Measurements from ENCODE around the gene PIK3C3. TPM values are rescaled to one million over a fixed set of nuclear protein-coding genes. Genes with fewer than 3 reads are reported as not detected.

The PIK3C3 gene
- polyA plus RNA-seq, 1 of the 3 experiments (the other 2 are of a cell fraction) = 26.9 TPM

DNA sequence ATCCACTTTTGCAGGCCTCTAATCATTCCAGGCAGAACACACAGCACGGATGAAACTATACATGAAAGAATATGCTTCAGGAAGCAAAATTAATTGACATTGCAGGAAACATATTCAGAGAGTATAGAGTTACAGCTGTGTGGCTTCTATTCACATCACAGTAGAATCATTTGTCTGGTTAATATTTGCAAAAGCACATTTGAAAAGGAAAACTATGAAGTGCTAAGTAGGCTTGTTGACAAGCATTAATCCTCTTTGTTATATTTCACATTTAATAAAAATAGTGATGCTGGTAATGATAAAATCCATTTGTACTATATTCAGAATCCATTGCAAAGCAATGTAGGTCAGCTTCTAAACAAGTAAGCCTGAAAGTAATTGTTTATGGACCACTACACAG is 32.2 kb upstream of the PIK3C3 start:
- Histone ChIP-seq H3K79me2 (ENCODE audit: insufficient read depth) (no peaks in the 10 kb centered on the region), H3K9ac (no peak overlapping the region), H3F3A (replicated peaks; ENCODE audit: insufficient read depth) (peaks cover 3% of the 10 kb centered on the region), H3K4me2 (no peak overlapping the region), H3K9me3 (no peaks in the 10 kb centered on the region), H3K27ac (ENCODE audit: low read depth in 2 of 2, low read length in 1 of 2) (no peak overlapping the region), H2AFZ (ENCODE audit: low read depth) (0 out of 2 replicates have a peak overlapping the region, but pooled peaks have one; percentile 17), H3K36me3 (replicated peaks in 1 of 2; ENCODE audit: control insufficient read depth in 1 of 2, insufficient read depth in 2 of 2, low read length in 1 of 2) (no peaks in the 10 kb centered on the region), H3K4me1 (ENCODE audit: control insufficient read depth in 1 of 2, insufficient read depth in 2 of 2, low read depth in 1 of 2, low read length in 1 of 2) (no peaks in the 10 kb centered on the region), H3K9me2 (no peaks in the 10 kb centered on the region), H3K27me3 (ENCODE audit: insufficient read depth) (no peaks in the 10 kb centered on the region), H4K20me1 (ENCODE audit: insufficient read depth) (no peaks in the 10 kb centered on the region), H3K4me3 (ENCODE audit: low read depth in 2 of 2, low read length in 1 of 2) (no peak overlapping the region)
- ChIA-PET CTCF (no interaction called here), POLR2A (no interaction called here)
- no peak for DNase-seq
- TF ChIP-seq SMC3 (IDR thresholded peaks at IDR 0.05; ENCODE audit: low read depth, low read length) = no peak
- no peak for TF ChIP-seq POLR2AphosphoS5 (IDR thresholded peaks at IDR 0.05; ENCODE audit: low read depth, low read length)
- TF ChIP-seq, protein P1, sequence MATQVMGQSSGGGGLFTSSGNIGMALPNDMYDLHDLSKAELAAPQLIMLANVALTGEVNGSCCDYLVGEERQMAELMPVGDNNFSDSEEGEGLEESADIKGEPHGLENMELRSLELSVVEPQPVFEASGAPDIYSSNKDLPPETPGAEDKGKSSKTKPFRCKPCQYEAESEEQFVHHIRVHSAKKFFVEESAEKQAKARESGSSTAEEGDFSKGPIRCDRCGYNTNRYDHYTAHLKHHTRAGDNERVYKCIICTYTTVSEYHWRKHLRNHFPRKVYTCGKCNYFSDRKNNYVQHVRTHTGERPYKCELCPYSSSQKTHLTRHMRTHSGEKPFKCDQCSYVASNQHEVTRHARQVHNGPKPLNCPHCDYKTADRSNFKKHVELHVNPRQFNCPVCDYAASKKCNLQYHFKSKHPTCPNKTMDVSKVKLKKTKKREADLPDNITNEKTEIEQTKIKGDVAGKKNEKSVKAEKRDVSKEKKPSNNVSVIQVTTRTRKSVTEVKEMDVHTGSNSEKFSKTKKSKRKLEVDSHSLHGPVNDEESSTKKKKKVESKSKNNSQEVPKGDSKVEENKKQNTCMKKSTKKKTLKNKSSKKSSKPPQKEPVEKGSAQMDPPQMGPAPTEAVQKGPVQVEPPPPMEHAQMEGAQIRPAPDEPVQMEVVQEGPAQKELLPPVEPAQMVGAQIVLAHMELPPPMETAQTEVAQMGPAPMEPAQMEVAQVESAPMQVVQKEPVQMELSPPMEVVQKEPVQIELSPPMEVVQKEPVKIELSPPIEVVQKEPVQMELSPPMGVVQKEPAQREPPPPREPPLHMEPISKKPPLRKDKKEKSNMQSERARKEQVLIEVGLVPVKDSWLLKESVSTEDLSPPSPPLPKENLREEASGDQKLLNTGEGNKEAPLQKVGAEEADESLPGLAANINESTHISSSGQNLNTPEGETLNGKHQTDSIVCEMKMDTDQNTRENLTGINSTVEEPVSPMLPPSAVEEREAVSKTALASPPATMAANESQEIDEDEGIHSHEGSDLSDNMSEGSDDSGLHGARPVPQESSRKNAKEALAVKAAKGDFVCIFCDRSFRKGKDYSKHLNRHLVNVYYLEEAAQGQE (IDR thresholded peaks at IDR 0.05; ENCODE audit: low read depth, low read length) = no peak
- TF ChIP-seq, protein P2, sequence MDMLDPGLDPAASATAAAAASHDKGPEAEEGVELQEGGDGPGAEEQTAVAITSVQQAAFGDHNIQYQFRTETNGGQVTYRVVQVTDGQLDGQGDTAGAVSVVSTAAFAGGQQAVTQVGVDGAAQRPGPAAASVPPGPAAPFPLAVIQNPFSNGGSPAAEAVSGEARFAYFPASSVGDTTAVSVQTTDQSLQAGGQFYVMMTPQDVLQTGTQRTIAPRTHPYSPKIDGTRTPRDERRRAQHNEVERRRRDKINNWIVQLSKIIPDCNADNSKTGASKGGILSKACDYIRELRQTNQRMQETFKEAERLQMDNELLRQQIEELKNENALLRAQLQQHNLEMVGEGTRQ (IDR thresholded peaks at IDR 0.05; ENCODE audit: borderline replicate concordance, low read depth, low read length) = no peak
- no peak for TF ChIP-seq GABPA (IDR thresholded peaks at IDR 0.05; ENCODE audit: low read depth)
- no peak for TF ChIP-seq FOXM1 (IDR thresholded peaks at IDR 0.05; ENCODE audit: low read depth)
- TF ChIP-seq RFX5 (IDR thresholded peaks at IDR 0.05; ENCODE audit: low read length) = no peak
- no peak for TF ChIP-seq TAF1 (IDR thresholded peaks at IDR 0.05; ENCODE audit: borderline replicate concordance, low read depth, low read length)
- TF ChIP-seq SIN3A (IDR thresholded peaks at IDR 0.05; ENCODE audit: borderline replicate concordance, low read depth, low read length) = no peak
- TF ChIP-seq TEAD4 (IDR thresholded peaks at IDR 0.05; ENCODE audit: borderline replicate concordance, insufficient read depth) = no peak
- TF ChIP-seq YY1 (IDR thresholded peaks at IDR 0.05; ENCODE audit: low read depth) = no peak
- no peak for TF ChIP-seq NFIC (IDR thresholded peaks at IDR 0.05; ENCODE audit: borderline replicate concordance)
- TF ChIP-seq EZH2phosphoT487 (IDR thresholded peaks at IDR 0.05; ENCODE audit: borderline replicate concordance, low read depth) = no peak
- TF ChIP-seq RCOR1 (IDR thresholded peaks at IDR 0.05; ENCODE audit: low read length) = no peak
- TF ChIP-seq, protein P3, sequence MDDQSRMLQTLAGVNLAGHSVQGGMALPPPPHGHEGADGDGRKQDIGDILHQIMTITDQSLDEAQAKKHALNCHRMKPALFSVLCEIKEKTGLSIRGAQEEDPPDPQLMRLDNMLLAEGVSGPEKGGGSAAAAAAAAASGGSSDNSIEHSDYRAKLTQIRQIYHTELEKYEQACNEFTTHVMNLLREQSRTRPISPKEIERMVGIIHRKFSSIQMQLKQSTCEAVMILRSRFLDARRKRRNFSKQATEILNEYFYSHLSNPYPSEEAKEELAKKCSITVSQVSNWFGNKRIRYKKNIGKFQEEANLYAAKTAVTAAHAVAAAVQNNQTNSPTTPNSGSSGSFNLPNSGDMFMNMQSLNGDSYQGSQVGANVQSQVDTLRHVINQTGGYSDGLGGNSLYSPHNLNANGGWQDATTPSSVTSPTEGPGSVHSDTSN (IDR thresholded peaks at IDR 0.05) = no peak
- no peak for TF ChIP-seq RAD21 (IDR thresholded peaks at IDR 0.05; ENCODE audit: low read length)
- TF ChIP-seq, protein P4, sequence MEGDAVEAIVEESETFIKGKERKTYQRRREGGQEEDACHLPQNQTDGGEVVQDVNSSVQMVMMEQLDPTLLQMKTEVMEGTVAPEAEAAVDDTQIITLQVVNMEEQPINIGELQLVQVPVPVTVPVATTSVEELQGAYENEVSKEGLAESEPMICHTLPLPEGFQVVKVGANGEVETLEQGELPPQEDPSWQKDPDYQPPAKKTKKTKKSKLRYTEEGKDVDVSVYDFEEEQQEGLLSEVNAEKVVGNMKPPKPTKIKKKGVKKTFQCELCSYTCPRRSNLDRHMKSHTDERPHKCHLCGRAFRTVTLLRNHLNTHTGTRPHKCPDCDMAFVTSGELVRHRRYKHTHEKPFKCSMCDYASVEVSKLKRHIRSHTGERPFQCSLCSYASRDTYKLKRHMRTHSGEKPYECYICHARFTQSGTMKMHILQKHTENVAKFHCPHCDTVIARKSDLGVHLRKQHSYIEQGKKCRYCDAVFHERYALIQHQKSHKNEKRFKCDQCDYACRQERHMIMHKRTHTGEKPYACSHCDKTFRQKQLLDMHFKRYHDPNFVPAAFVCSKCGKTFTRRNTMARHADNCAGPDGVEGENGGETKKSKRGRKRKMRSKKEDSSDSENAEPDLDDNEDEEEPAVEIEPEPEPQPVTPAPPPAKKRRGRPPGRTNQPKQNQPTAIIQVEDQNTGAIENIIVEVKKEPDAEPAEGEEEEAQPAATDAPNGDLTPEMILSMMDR (IDR thresholded peaks at IDR 0.05) = no peak
- no peak for TF ChIP-seq FOSL2 (IDR thresholded peaks at IDR 0.05; ENCODE audit: borderline replicate concordance, low read depth)
- WGBS (ENCODE audit: low lambda C conversion rate) = 40% methylated on average over 1 of the region's 1 CpG

Measured in SK-N-SH (cell line).